ENCODE data around the gene RS1. TPM values are rescaled to one million over a fixed set of nuclear protein-coding genes. Genes with fewer than 3 reads are reported as not detected.
A peak's percentile ranks its signal among the peaks of the same experiment; 100 is the strongest.

The RS1 gene
- total and polyA plus RNA-seq, 8 donors: 0.15 to 5.2 (median 0.25) TPM

DNA sequence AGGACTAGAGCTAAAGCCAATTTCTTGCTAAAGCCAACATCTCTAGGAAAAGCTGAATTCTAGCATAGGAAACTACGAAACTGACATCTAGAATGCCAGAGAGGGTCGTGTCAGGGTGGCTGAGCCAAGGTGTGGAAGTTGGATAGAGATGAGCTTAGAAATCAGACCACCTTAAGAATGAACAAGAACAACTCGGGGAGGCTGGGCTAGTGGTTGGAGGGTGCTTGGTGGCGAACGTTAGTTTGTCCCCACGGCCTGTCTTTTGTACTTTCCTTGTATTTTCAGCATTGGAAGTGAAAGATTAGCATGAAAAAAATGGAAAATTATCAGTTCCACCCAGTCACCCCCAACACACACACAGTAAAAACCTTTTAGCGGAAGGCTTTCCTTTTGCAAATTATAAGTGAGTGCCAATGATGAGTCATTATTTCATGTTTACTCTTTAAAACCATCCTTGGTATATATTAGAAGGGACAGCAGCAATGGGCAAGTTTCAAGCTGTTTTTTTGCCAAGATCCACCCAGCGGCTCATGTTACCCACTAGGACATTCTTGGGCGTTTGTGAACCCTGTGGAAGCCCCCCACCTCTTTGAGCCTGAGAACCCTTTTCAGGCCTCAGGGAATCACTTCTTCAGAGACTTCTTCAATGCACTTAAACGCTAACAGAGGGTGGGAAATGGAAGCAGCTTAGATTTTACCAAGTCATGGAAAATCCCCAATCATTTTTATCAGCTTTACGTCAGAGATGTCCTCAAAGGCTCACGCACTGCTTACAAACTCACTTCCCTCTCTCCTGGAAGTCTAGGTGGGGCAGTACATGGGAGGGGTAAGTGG is 30.7 kb upstream of the RS1 start:
- peaks cover 0 to 4% of the 10 kb centered on the region in 2 donors for H3K4me1 ChIP-seq
- peak; percentile 72 for ATAC-seq
- H3K27ac ChIP-seq: peak overlapping the region; percentile 13 to 48
- H3K9me3 ChIP-seq: no peaks in the 10 kb centered on the region
- DNase-seq: no peak
- H3K27me3 ChIP-seq: no peaks in the 10 kb centered on the region
- TF ChIP-seq, protein P1, sequence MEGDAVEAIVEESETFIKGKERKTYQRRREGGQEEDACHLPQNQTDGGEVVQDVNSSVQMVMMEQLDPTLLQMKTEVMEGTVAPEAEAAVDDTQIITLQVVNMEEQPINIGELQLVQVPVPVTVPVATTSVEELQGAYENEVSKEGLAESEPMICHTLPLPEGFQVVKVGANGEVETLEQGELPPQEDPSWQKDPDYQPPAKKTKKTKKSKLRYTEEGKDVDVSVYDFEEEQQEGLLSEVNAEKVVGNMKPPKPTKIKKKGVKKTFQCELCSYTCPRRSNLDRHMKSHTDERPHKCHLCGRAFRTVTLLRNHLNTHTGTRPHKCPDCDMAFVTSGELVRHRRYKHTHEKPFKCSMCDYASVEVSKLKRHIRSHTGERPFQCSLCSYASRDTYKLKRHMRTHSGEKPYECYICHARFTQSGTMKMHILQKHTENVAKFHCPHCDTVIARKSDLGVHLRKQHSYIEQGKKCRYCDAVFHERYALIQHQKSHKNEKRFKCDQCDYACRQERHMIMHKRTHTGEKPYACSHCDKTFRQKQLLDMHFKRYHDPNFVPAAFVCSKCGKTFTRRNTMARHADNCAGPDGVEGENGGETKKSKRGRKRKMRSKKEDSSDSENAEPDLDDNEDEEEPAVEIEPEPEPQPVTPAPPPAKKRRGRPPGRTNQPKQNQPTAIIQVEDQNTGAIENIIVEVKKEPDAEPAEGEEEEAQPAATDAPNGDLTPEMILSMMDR (IDR thresholded peaks at IDR 0.05): no peak
- no peak overlapping the region for H3K4me3 ChIP-seq
- intact Hi-C loops (cut with DNase I): no loop called here
- no peaks in the 10 kb centered on the region for H3K36me3 ChIP-seq

DNA sequence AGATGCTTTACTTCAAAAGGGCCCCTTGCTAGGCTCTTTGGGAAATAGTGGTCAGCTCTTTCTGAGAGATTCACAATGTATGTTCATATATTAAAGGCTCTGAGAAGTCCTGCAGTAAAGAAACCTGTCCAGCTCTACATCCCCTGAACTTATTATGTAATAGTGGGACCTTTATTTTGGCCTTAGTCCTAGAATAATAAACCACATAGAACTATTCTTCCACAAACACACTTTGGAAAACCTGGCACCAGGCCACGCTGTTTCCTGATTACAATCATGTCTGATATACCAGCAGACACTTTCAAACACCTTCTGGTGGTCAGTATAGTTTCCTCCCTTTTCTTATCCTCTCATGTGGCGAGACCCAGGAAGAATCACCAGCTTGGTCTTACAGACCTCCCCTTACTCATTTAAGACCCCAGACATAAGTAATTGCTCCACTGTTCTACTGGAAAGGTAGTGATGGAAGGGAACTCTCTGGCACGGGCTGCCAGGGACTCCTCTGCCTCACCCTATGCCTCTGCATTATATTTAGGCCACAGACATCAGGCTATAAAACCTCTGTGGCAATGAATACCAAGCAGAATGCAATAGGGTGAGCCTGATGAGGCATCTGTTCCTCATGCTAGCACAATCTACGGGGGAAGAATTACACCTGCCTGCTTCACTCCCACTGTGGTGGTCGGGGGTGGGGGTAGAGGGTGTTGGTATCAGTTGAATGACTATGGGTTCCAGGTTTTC is 29.9 kb upstream of the RS1 start:
- ATAC-seq: peak; percentile 36
- intact Hi-C loops (cut with DNase I): no loop called here
- peak overlapping the region; percentile 13 to 48 for H3K27ac ChIP-seq

DNA sequence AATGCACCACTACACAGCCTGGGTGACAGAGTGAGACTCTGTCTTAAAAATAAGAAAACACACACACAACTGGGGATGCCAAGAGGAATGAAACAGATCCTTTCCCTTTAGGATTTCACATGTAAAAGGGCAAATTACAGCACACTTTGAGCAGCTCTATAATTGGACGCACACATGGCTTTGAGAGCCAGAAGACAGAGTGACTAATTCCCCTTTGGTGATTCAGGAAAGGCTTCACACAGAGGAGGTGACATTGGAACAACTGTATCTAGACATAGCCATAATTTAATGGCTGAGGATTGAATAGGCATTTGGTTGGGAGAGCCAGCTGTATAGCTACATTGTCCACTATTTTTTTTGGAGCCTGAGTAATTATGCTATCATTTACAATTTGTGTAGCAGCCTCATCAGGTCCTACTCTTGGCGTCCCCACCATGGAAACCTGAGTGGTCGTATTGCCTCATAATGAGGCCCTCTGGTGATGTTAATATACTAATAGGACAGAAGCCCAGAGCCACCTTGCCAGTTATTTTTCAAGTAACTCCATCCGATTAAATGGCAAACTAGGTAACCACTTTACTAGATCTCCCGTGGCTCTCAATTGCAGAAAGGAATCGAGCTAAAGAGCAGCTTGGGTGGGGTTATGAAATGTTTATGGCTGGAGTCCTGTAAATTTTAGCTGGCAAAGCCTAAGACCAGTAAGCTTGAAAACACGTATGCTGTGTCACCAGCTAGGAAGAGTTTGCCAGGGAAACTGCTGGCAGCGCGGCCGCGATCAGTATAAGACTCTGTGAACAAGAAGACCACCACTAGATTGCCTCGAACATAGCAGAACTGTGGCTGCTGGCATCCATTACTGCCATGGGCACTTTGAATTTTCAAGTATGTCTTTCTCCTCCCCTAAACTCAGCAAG is 27.1 kb upstream of the RS1 start:
- no peaks in the 10 kb centered on the region for H3K27me3 ChIP-seq
- TF ChIP-seq, protein P1 (IDR thresholded peaks at IDR 0.05): no peak

More for the DNA sequence above, 29.9 kb upstream of the RS1 start:
- Histone ChIP-seq H3K36me3 (no peaks in the 10 kb centered on the region), H3K4me3 (no peak overlapping the region), H3K27me3 (no peaks in the 10 kb centered on the region), H3K4me1 (peaks cover 0 to 4% of the 10 kb centered on the region in 2 donors), H3K9me3 (no peaks in the 10 kb centered on the region)
- DNase-seq: no peak
- TF ChIP-seq, protein P1 (IDR thresholded peaks at IDR 0.05): no peak

DNA sequence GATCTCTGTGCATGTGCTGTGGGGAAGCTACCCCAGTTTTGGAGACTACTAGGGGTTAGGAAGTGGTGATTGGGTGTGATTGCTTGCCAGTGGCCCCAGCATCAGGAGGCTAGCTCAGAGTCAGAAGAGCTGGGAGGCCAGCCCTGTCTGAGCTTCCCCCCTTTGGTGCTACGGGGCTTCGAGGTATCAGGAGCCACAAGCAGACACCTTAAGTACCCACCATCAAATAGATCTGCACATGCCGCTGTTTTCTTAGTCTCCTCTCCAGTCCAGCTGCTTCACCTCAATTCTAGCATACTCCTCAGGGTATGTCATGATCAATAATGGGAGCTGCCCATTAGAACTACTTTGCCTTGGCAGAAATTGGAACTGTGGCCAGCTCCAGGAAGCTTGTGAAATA is 24.7 kb upstream of the RS1 start:
- H3K9me3 ChIP-seq: no peaks in the 10 kb centered on the region
- TF ChIP-seq, protein P1 (IDR thresholded peaks at IDR 0.05): no peak
- no peak overlapping the region for H3K27ac ChIP-seq
- no peaks in the 10 kb centered on the region for H3K4me1 ChIP-seq
- intact Hi-C loops (cut with DNase I): no loop called here
- DNase-seq (no peak), ATAC-seq (no peak)
- H3K4me3 ChIP-seq: no peak overlapping the region
- H3K36me3 ChIP-seq: no peaks in the 10 kb centered on the region
- no peaks in the 10 kb centered on the region for H3K27me3 ChIP-seq

More for the DNA sequence above, 27.1 kb upstream of the RS1 start:
- no peak overlapping the region for H3K4me3 ChIP-seq
- H3K27ac ChIP-seq: no peak overlapping the region
- H3K4me1 ChIP-seq: peaks cover 0 to 4% of the 10 kb centered on the region in 2 donors
- ATAC-seq: no peak
- intact Hi-C loops (cut with DNase I): no loop called here
- DNase-seq: no peak
- H3K9me3 ChIP-seq: no peaks in the 10 kb centered on the region
- H3K36me3 ChIP-seq: no peaks in the 10 kb centered on the region

Measured in left lung (tissue), 10 donors.